ENCODE data around the gene POU6F1. TPM values are rescaled to one million over a fixed set of nuclear protein-coding genes. Genes with fewer than 3 reads are reported as not detected.

The POU6F1 gene
- total RNA-seq, 2 donors from 2014 or later, result 11.4 to 16.4 TPM

- no peak overlapping the region for H3K27ac Mint-ChIP-seq
- no peak for DNase-seq
- H3K9me3 Mint-ChIP-seq, result peaks cover 6% of the 10 kb centered on the region
Observed at GRCh38 chr12:51196547-51196946, 21.3 kb downstream of the POU6F1 start.

GRCh38 chr12:51195841-51196240, 22.0 kb downstream of the POU6F1 start:
- 96 to 100% methylated on average over 2 to 7 of the region's 7 CpGs for WGBS, 2 experiments (ENCODE audit: insufficient coverage in 1 of 2, insufficient read length in 1 of 2)
- no peak overlapping the region for H3K4me3 ChIP-seq (ENCODE audit: low read length)
- H3K9me3 ChIP-seq (ENCODE audit: control insufficient read depth, low read length), result no peaks in the 10 kb centered on the region
- Mint-ChIP-seq H3K4me3 (no peak overlapping the region), H3K36me3 (ENCODE audit: low read depth) (peaks cover 18% of the 10 kb centered on the region), H3K4me1 (no peaks in the 10 kb centered on the region), H3K27me3 (ENCODE audit: insufficient read depth) (no peaks in the 10 kb centered on the region), H3K27ac (no peak overlapping the region), H3K9me3 (peaks cover 6% of the 10 kb centered on the region)
- no peaks in the 10 kb centered on the region for H3K27me3 ChIP-seq (ENCODE audit: control insufficient read depth, insufficient read depth, low read length, poor library complexity, severe bottlenecking)
- TF ChIP-seq, protein P1, sequence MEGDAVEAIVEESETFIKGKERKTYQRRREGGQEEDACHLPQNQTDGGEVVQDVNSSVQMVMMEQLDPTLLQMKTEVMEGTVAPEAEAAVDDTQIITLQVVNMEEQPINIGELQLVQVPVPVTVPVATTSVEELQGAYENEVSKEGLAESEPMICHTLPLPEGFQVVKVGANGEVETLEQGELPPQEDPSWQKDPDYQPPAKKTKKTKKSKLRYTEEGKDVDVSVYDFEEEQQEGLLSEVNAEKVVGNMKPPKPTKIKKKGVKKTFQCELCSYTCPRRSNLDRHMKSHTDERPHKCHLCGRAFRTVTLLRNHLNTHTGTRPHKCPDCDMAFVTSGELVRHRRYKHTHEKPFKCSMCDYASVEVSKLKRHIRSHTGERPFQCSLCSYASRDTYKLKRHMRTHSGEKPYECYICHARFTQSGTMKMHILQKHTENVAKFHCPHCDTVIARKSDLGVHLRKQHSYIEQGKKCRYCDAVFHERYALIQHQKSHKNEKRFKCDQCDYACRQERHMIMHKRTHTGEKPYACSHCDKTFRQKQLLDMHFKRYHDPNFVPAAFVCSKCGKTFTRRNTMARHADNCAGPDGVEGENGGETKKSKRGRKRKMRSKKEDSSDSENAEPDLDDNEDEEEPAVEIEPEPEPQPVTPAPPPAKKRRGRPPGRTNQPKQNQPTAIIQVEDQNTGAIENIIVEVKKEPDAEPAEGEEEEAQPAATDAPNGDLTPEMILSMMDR (conservative IDR thresholded peaks at IDR 0.05), result no peak
- DNase-seq, result no peak
- no peaks in the 10 kb centered on the region for H3K4me1 ChIP-seq (ENCODE audit: control insufficient read depth, insufficient read depth, low read length)
- H3K27ac ChIP-seq (ENCODE audit: low read depth, low read length), result no peak overlapping the region
- no peak overlapping the region for H3K9ac ChIP-seq (ENCODE audit: extremely low read depth, low read length, poor library complexity, severe bottlenecking)
- no peaks in the 10 kb centered on the region for H3K36me3 ChIP-seq (ENCODE audit: control insufficient read depth, insufficient read depth, low read length)

More at GRCh38 chr12:51196547-51196946, 21.3 kb downstream of the POU6F1 start:
- no peak overlapping the region for H3K4me3 Mint-ChIP-seq
- Histone ChIP-seq H3K9me3 (ENCODE audit: control insufficient read depth, low read length) (no peaks in the 10 kb centered on the region), H3K27me3 (ENCODE audit: control insufficient read depth, insufficient read depth, low read length, poor library complexity, severe bottlenecking) (no peaks in the 10 kb centered on the region), H3K4me1 (ENCODE audit: control insufficient read depth, insufficient read depth, low read length) (no peaks in the 10 kb centered on the region), H3K4me3 (ENCODE audit: low read length) (no peak overlapping the region), H3K27ac (ENCODE audit: low read depth, low read length) (no peak overlapping the region), H3K36me3 (ENCODE audit: control insufficient read depth, insufficient read depth, low read length) (no peaks in the 10 kb centered on the region), H3K9ac (ENCODE audit: extremely low read depth, low read length, poor library complexity, severe bottlenecking) (no peak overlapping the region)
- TF ChIP-seq, protein P1 (conservative IDR thresholded peaks at IDR 0.05), result no peak
- H3K4me1 Mint-ChIP-seq, result no peaks in the 10 kb centered on the region
- peaks cover 16% of the 10 kb centered on the region for H3K36me3 Mint-ChIP-seq (ENCODE audit: low read depth)
- H3K27me3 Mint-ChIP-seq (ENCODE audit: insufficient read depth), result no peaks in the 10 kb centered on the region
- 97 to 100% methylated on average over 5 to 9 of the region's 9 CpGs for WGBS, 2 experiments (ENCODE audit: insufficient coverage in 1 of 2, insufficient read length in 1 of 2)

DNA sequence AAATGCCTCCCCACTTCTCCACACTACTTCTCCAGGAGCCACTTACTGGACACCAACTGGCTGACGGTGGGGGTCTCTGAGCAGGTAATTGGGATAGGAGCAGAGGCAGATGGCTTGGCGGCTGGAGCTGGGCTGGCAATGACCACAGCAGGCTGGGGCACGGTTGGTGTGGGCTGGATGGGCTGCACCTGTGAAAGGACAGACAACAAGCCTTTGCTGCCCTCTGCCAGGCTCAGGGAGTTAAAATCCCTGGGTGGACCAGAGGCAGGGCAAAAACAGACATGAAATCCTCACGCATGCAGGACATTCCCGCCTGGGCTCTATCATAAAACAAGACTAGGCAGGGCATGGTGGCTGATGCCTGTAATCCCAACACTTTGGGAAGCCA, 25.6 kb downstream of the POU6F1 start:
- no peak for DNase-seq
- H3K27me3 Mint-ChIP-seq (ENCODE audit: insufficient read depth), result no peaks in the 10 kb centered on the region
- H3K4me3 Mint-ChIP-seq, result no peak overlapping the region
- no peaks in the 10 kb centered on the region for H3K4me1 ChIP-seq (ENCODE audit: control insufficient read depth, insufficient read depth, low read length)
- no peaks in the 10 kb centered on the region for H3K27me3 ChIP-seq (ENCODE audit: control insufficient read depth, insufficient read depth, low read length, poor library complexity, severe bottlenecking)
- H3K36me3 Mint-ChIP-seq (ENCODE audit: low read depth), result peaks cover 14% of the 10 kb centered on the region
- WGBS, 2 experiments (ENCODE audit: insufficient coverage in 1 of 2, insufficient read length in 1 of 2), result 90 to 92% methylated on average over 3 to 5 of the region's 5 CpGs
- H3K27ac Mint-ChIP-seq, result no peak overlapping the region
- H3K27ac ChIP-seq (ENCODE audit: low read depth, low read length), result no peak overlapping the region
- TF ChIP-seq, protein P1 (conservative IDR thresholded peaks at IDR 0.05), result no peak
- no peak overlapping the region for H3K9ac ChIP-seq (ENCODE audit: extremely low read depth, low read length, poor library complexity, severe bottlenecking)
- no peaks in the 10 kb centered on the region for H3K9me3 ChIP-seq (ENCODE audit: control insufficient read depth, low read length)
- peaks cover 6% of the 10 kb centered on the region for H3K9me3 Mint-ChIP-seq
- H3K4me1 Mint-ChIP-seq, result peaks cover 2% of the 10 kb centered on the region
- H3K36me3 ChIP-seq (ENCODE audit: control insufficient read depth, insufficient read depth, low read length), result no peaks in the 10 kb centered on the region
- no peak overlapping the region for H3K4me3 ChIP-seq (ENCODE audit: low read length)

Measured in endodermal cell (in vitro differentiated cells).